NB4 (cell line): ENCODE data around the gene CADM1.

Experiments
- MYC ChIP-seq: IDR thresholded peaks from 2 replicates; pipeline ENCODE4 v1.6.1; 2011; ENCODE audit warnings: low read depth, low read length
- POLR2A ChIP-seq: IDR thresholded peaks from 2 replicates; pipeline ENCODE4 v1.6.1; 2011; ENCODE audit warnings: mild to moderate bottlenecking; ENCODE audit not compliant: insufficient read length; ENCODE audit errors: extremely low read depth
- TF ChIP-seq, protein P1 (sequence below): IDR thresholded peaks from one replicate; pipeline ENCODE4 v1.5.1; 2012; ENCODE audit warnings: low read depth, low read length

DNA sequence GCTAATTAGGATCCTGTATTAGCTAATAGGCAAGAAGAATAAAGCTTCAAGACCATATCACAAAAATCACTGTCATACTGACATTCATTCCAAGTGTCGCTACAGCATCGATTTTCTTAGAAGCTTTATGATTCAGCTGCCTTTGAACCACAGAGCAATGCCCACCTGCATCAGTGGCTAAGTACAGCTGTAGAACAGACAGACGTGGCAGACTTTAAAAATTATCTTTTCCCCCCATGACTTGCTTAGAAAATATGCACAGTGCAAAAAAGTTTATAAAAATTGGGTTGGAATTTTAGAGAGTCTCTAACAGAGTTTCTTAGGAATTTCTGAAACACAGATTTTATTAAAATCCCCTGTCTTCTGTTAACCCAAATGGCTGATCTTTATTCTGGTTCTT, 120.8 kb downstream of the CADM1 start:
- TF ChIP-seq, protein P1, sequence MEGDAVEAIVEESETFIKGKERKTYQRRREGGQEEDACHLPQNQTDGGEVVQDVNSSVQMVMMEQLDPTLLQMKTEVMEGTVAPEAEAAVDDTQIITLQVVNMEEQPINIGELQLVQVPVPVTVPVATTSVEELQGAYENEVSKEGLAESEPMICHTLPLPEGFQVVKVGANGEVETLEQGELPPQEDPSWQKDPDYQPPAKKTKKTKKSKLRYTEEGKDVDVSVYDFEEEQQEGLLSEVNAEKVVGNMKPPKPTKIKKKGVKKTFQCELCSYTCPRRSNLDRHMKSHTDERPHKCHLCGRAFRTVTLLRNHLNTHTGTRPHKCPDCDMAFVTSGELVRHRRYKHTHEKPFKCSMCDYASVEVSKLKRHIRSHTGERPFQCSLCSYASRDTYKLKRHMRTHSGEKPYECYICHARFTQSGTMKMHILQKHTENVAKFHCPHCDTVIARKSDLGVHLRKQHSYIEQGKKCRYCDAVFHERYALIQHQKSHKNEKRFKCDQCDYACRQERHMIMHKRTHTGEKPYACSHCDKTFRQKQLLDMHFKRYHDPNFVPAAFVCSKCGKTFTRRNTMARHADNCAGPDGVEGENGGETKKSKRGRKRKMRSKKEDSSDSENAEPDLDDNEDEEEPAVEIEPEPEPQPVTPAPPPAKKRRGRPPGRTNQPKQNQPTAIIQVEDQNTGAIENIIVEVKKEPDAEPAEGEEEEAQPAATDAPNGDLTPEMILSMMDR: no peak
- TF ChIP-seq POLR2A (no peak), MYC (no peak)
